HFF-Myc (cell line): ENCODE data around the gene PRKG1.
"Not testable (repeated sequence)": the region's sequence is repeated elsewhere in the genome, so short reads cannot be mapped to it uniquely, and the experiment has no call there.

ENCODE experiments used
- DNase-seq: peaks from one replicate; pipeline ENCODE4 v3.0.0-alpha.2; 2011; ENCODE audit warnings: low read depth; ENCODE audit errors: extremely low read depth
- H3K4me3 ChIP-seq: replicated peaks from 2 replicates; pipeline ENCODE4 v1.5.1; 2011; ENCODE audit warnings: low read depth, mild to moderate bottlenecking, control low read depth, low read length
- CTCF ChIP-seq: IDR thresholded peaks from 2 replicates; pipeline ENCODE4 v1.5.1; 2012; ENCODE audit warnings: mild to moderate bottlenecking, low read depth, low read length, control low read depth; ENCODE audit errors: missing control alignments

PRKG1 gene

GRCh38 chr10:51552879-51553278 lies 478.6 kb downstream of the PRKG1 start:
- no peak for DNase-seq
- H3K4me3 ChIP-seq, result no peak overlapping the region
- no peak for TF ChIP-seq CTCF

GRCh38 chr10:51564896-51565510 lies 490.7 kb downstream of the PRKG1 start:
- no peak overlapping the region for H3K4me3 ChIP-seq
- no peak for TF ChIP-seq CTCF
- DNase-seq, result no peak

- no peak for DNase-seq
- no peak overlapping the region for H3K4me3 ChIP-seq
- TF ChIP-seq CTCF, result no peak
Observed at GRCh38 chr10:51567271-51567670, 493.0 kb downstream of the PRKG1 start.

- no peak for TF ChIP-seq CTCF
- H3K4me3 ChIP-seq, result no peak overlapping the region
- no peak for DNase-seq
Observed at GRCh38 chr10:51569467-51569866, 495.2 kb downstream of the PRKG1 start.

GRCh38 chr10:51574248-51575048 lies 500.2 kb downstream of the PRKG1 start:
- no peak for DNase-seq
- no peak overlapping the region for H3K4me3 ChIP-seq
- no peak for TF ChIP-seq CTCF

- H3K4me3 ChIP-seq, result not testable (repeated sequence)
Observed at GRCh38 chr10:51581196-51581595, 506.9 kb downstream of the PRKG1 start.

GRCh38 chr10:51583976-51584375 lies 509.7 kb downstream of the PRKG1 start:
- TF ChIP-seq CTCF, result no peak
- no peak overlapping the region for H3K4me3 ChIP-seq
- no peak for DNase-seq

More at GRCh38 chr10:51581196-51581595, 506.9 kb downstream of the PRKG1 start:
- DNase-seq, result not testable (repeated sequence)
